ENCODE measurements around the gene CBY3. TPM values are rescaled to one million over a fixed set of nuclear protein-coding genes. Genes with fewer than 3 reads are reported as not detected.
"Not testable (repeated sequence)": the region's sequence is repeated elsewhere in the genome, so short reads cannot be mapped to it uniquely, and the experiment has no call there.

CBY3 gene
- polyA plus RNA-seq, 1 of the 3 experiments (the other 2 are of a cell fraction) = not detected

GRCh38 chr5:179697993-179698934 is 17.4 kb upstream of the CBY3 start (continued):
- TF ChIP-seq EP300 (IDR thresholded peaks at IDR 0.05; ENCODE audit: borderline replicate concordance in 1 of 2, low read depth in 1 of 2, low read length in 1 of 2) (peak in 1 of 2 experiments; percentile 10; a peak in 1 of 4 replicates), MEF2A (IDR thresholded peaks at IDR 0.05; ENCODE audit: borderline replicate concordance, low read depth) (no peak), USF1 (IDR thresholded peaks at IDR 0.05; ENCODE audit: borderline replicate concordance, low read depth) (no peak), GATA2 (CRISPR knock-in tag; IDR thresholded peaks at IDR 0.05) (no peak), USF2 (IDR thresholded peaks at IDR 0.05; ENCODE audit: borderline replicate concordance, low read depth, low read length) (no peak), CTCF (IDR thresholded peaks at IDR 0.05) (no peak), SIN3A (IDR thresholded peaks at IDR 0.05; ENCODE audit: borderline replicate concordance, low read depth, low read length) (peak; percentile 82; the same call in 1 of the 2 replicates), NRF1 (IDR thresholded peaks at IDR 0.05; ENCODE audit: low read depth, low read length) (peak; percentile 60), FOXM1 (IDR thresholded peaks at IDR 0.05; ENCODE audit: low read depth) (no peak)

DNA sequence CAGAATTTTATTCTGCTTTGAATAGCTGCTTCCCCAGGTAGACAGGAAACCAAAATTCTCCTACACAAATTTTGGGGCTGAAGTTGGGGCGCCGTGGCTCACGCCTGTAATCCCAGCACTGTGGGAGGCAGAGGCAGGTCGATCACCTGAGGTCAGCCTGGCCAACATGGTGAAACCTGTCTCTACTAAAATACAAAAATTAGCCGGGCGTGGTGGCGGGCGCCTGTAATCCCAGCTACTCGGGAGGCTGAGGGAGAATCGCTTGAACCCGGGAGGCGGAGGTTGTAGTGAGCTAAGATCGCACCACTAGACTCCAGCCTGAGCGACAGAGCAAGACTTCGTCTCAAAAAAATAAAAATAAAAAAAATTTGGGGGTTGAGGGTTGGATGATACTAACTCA is 16.7 kb upstream of the CBY3 start:
- peak overlapping the region; percentile 62 to 74 for H3K4me3 ChIP-seq (ENCODE audit: low read depth in 2 of 2, low read length in 1 of 2)
- 92% methylated on average over 15 of the region's 15 CpGs for WGBS (ENCODE audit: low lambda C conversion rate)
- DNase-seq; H3K4me1 ChIP-seq (ENCODE audit: control insufficient read depth in 1 of 2, insufficient read depth in 2 of 2, low read depth in 1 of 2, low read length in 1 of 2); H3K27me3 ChIP-seq (ENCODE audit: insufficient read depth); H3K9me2 ChIP-seq; H3K9me3 ChIP-seq: not testable (repeated sequence)
- ChIA-PET CTCF (interaction anchor here (0.7 to 1.1 kb wide), 3 partner anchors 18 to 99 kb away, joined by 3 read pairs; partner anchors contain the start of gene MAML1), POLR2A (interaction anchor here (2.6 kb wide), 1 partner anchor 20 kb away, joined by 8 read pairs; no protein-coding TSS in a partner anchor)
- peaks cover 0 to 12% of the 10 kb centered on the region in 2 experiments for H3K36me3 ChIP-seq (replicated peaks in 1 of 2; ENCODE audit: control insufficient read depth in 1 of 2, insufficient read depth in 2 of 2, low read length in 1 of 2)
- peaks cover 17% of the 10 kb centered on the region for H3F3A ChIP-seq (replicated peaks; ENCODE audit: insufficient read depth)
- peak overlapping the region; percentile 99 for H3K9ac ChIP-seq
- H3K79me2 ChIP-seq (ENCODE audit: insufficient read depth) = peaks cover 56% of the 10 kb centered on the region
- peak overlapping the region; percentile 94 to 96 for H3K27ac ChIP-seq (ENCODE audit: low read depth in 2 of 2, low read length in 1 of 2)
- peak overlapping the region; percentile 82 for H3K4me2 ChIP-seq
- peak overlapping the region; percentile 64 for H2AFZ ChIP-seq (ENCODE audit: low read depth)
- H4K20me1 ChIP-seq (ENCODE audit: insufficient read depth) = peaks cover 26% of the 10 kb centered on the region
